ENCODE measurements around the gene KCNQ1OT1. TPM values are rescaled to one million over a fixed set of nuclear protein-coding genes. Genes with fewer than 3 reads are reported as not detected.

KCNQ1OT1 gene
- polyA plus RNA-seq, 3 donors: 0.84 to 2.4 (median 2.3) TPM

DNA sequence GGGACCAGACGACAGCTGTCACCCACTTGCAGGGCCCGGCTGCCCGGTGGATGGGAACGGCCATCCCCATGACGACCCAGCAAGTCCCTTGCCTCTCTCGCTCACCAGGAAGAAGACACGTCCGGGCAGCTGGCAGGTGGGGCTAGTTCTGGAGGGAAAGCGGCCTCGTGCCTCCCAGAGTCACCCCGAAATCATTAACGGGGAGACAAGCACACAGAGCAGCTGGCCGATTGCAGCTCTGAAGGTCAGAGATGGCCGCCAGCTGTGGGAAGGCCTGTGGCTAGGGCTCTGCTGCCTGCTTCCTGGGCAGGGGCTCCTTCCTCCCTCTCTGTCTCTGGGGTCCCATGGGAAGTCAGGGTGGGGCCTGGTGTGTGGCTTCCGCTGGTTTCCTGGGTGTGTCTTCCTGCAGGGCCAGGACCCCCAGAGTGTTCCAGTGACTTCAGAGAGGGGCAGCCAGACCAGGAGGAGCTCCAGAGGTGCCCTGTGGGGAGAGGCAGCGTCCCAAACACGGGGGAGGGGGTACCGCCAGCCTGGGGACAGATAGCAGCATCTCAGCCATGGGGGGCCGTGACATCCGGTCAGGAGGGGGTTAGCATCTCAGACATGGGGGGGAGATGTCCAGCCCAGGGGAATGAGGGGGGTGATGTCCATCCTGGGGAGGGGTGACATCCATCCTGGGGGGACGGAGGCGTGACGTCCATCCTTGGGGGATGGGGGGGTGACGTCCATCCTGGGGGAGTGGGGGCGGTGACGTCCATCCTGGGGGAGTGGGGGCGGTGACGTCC lies 140.1 kb downstream of the KCNQ1OT1 start:
- DNase-seq: no peak

DNA sequence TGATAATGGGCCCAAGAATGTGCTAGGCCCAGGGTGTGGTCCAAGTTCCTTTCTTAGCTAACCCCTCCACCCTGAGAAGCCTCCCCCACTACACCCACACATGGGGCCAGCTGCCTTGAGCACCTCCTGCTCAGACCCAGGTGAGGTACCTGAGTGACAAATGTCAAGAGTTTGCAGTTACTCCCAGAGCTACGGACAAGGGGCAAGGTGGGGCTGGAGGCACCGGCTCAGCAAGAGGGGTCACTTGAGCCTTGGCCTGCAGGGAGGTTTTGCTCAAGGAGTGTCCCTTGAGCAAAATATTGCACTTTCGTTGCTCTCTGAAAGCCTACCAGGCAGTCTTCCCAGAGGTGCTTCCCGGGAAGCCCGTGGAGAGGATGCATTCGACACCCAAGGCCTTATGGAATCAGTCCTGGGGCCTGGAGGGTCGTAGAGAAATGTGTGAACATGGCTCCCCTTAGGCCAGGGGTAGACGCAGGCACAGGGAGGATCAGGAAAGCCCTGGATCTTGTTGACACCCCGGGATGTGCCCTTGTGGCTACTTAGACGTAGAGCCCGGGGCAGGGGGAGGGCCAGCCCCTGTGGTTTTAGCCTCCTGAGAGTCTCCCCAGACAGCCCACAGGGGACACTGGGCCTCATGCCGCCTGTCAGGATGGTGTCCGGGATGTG lies 140.8 kb downstream of the KCNQ1OT1 start:
- no peak for DNase-seq

DNA sequence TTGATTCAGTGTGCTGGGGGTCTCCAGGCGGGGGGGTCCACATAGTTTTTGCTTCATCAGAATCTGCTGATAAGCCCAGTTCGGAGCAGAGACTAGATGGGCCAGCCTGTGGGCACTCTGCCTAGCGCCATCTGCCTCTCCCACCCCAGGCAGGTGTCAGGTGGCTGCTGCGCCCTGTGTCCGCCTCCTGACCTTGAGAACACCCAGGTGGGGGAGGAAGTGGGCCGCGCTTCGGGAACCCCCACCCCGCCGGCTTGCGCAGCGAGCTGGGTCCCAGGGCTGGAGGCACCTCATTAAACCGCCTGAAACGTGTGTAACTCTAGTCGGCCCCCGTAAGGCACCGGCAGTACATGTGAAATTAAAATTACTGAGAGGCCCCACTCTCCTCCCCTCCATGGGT lies 141.4 kb downstream of the KCNQ1OT1 start:
- no peak for DNase-seq

Other genes with a start within 250 kb of the KCNQ1OT1 start
- gene CDKN1C, start 185.8 kb upstream of the KCNQ1OT1 start, polyA plus RNA-seq (ENCODE audit: insufficient read length in 3 of 3): 100 to 1,000 TPM; 121 to 168 (median 144) TPM
- gene PHLDA2, start 229.4 kb upstream of the KCNQ1OT1 start, polyA plus RNA-seq (ENCODE audit: insufficient read length in 3 of 3): 1 to 10 TPM; 1.0 to 1.7 (median 1.1) TPM

All from renal pelvis (tissue), 4 donors.